NCI-H2029 (cell line): ENCODE measurements around the gene MYADML2.

ENCODE experiments used
- DNase-seq: peaks from one replicate; lab custom pipeline; 2025; lab: John Stamatoyannopoulos, UW

MYADML2 gene

DNA sequence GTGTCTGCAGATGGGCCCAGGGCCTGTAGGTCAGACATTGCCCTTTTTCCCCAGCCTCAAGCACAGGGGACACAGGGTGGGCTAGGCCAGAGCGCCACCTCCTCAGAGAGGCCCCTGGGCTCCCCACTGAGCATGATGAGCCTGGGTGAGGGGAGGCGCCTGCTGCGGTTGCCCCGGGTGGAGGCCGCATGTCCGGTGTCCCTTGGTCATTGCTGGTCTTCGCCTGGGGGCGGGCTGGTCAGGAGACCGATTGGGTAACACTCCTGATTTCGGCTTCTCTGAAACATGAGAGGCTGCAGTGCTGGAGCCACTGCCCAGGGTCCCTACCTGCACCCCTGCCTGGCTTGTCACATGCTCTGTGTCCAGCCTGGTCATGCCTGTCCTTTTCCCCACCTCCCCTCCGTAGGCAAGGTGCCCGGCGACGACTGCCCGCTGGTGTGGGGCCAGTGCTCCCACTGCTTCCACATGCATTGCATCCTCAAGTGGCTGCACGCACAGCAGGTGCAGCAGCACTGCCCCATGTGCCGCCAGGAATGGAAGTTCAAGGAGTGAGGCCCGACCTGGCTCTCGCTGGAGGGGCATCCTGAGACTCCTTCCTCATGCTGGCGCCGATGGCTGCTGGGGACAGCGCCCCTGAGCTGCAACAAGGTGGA lies 47.4 kb downstream of the MYADML2 start:
- no peak for DNase-seq

DNA sequence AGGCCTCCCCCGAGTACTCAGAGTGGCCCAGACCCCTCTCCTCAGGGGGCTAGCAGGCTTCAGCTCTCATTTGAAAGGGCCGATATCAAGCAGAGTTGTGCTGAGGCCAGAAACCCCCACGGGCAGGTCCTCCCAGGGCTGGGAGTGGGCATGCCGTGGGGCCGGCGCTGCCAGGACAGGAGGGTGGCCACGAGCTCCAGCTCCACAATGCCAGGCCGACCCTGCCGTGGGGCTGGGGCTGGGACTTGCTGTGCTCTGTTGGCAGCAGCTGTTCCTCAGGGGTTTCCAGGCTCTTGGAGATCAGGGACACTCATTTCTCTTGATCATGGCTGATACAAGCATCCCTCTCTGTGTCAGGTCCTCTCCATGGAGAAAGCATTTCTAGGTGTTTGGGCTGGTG lies 48.1 kb downstream of the MYADML2 start:
- no peak for DNase-seq

DNA sequence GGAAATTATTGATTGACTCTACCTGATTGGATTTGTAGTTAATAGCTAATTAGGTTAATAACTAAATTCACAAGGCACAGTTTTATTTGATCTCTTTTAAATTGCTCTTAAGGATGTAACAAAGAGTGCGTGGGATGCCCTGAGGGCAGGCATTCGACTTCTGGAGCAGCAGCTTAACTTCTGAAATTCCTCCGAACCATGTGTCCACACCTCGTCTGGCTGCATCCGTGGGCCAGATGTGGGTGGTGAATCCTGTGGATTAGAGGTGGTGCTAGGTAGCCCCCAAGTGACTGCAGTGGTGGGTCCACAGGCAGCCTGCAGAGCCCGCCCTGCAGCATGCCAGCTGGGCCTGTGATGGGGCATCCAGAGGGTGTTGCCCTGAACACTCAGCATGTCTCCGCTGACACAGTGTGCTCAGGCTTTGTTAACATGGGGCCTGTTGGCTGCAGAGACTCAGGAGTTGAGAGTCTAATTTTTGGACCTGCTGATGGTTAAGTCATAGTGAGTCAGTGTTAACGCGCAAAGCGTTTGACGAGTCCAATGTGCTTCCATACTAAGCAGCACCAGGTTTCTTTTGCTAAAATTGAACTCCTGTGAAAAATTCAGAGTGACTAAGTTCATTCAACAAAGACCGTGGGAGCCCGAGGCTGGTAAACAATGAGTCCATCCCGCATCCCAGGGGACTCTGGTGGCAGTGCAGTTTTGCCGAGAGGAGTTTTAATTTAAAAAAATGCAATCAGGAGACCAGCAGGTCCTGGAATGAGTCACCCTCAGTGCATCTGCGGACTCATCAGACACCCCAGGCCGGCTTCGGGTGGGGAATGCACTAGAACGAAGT lies 48.8 kb downstream of the MYADML2 start:
- no peak for DNase-seq

DNA sequence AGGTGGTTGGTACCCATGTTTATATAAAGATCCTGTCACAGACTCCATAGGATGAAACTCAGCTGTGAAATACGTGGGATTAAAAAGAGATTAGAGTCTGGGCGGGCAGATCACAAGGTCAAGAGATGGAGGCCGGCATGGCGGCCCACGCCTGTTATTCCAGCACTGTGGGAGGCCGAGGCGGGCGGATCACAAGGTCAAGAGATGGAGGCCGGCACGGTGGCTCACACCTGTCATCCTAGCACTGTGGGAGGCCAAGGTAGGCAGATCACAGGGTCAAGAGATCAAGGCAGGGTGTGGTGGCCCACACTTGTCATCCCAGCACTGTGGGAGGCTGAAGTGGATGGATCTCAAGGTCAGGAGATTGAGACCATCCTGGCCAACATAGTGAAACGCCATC lies 51.6 kb downstream of the MYADML2 start:
- no peak for DNase-seq

DNA sequence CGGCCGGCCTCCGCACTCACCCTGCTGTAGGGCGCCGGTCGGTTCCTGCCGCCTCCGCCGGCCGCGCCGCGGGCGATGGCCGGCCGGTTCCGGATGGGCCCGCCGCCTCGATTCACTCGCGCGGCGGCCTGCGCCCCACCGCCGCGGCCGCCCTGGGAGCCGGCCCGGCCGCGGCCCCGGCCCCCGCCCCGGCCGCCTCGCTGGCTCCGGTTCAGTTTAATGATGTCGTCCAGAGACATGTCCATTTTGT lies 55.8 kb downstream of the MYADML2 start:
- DNase-seq: no peak

DNA sequence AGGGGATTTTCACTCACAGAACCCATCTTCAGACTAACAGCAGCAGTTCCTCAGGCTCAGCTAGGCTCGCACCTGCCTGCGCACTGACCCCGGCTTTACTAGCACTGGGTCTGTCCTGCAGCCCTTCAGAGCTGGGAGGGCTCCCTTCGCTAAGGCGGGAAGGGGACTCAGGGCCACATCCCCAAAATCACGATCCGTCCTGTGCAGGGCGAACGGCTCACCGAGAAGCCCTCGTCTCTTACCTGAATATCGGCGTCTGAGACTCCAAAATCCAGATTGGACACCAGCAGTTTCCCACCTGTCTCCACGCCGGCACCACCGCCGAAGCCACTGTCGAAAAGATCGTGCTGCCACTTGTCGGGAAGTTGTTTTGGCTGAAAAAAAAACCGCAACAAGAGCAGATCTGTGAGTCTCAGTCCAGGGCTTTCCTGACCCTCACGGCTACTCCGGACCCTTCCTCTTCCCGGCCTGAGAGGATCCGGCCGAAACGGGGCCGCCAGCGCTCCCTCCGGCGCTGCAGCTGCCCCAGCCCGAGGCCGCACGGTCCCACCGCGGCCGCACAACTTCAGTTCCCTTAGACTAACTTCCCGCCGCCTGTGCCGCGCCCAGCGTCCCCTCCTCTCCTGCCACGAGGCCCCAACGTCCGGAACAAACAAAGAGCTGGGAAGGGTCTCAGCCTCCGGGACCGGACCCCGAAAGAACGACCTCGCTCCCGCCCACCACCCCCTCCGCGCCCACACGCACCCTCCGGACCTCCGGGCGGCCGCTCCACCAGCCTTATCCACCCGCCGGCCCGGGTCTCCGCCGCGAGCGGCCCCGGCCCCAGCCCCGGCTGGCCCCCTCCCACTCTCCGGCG lies 56.4 kb downstream of the MYADML2 start:
- no peak for DNase-seq
